Measurements from ENCODE around the gene CLNK. TPM values are rescaled to one million over a fixed set of nuclear protein-coding genes. Genes with fewer than 3 reads are reported as not detected.

The CLNK gene
- total RNA-seq, 1 experiment from 2014 or later, result not detected

DNA sequence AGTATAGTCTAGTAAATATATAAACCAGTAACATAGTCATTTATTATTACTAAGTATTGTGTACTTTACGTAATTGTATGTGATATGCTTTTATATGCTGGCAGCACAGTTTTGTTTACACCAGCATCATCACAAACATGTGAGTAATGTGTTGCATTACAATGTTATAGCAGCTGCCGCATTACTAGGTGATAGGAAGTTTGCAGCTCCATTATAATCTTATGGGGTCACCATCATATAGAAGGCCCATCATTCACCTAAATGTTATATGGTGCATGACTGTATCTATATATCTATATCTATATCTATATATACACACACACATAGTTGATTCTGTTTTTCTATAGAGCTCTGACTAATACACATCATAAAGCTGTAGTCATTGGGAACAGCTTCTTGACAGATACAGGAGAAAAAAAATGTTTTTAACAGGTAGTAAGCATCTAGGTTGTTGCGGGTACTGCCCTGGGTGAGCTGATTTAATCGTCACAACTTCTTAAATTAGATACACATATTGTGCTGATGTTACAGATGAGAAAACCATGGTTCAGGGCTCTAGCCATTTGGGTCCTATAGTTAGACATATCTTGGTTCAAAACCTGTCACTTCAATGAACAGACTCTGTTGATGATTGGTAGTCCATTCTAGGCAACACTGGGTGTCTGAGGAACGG is 77.9 kb downstream of the CLNK start:
- no peaks in the 10 kb centered on the region for H3K9me2 ChIP-seq (ENCODE audit: insufficient read depth)
- RAD21 ChIA-PET (ENCODE audit: low non-redundant PET in 1 of 2, low total read pairs in 2 of 2, uncharacterized antibody in 2 of 2, unreplicated experiment in 2 of 2), result interaction anchor here in 1 of 2 experiments (0.7 kb wide), 1 partner anchor 108 kb away, joined by 5 read pairs; no protein-coding TSS in a partner anchor
- TF ChIP-seq ELF1 (IDR thresholded peaks at IDR 0.05; ENCODE audit: borderline replicate concordance, low read depth) (no peak), SIN3A (IDR thresholded peaks at IDR 0.05; ENCODE audit: low read depth) (no peak), SP1 (IDR thresholded peaks at IDR 0.05; ENCODE audit: low read depth) (no peak), CEBPB (IDR thresholded peaks at IDR 0.05; ENCODE audit: low read depth) (no peak), FOSL1 (IDR thresholded peaks at IDR 0.05; ENCODE audit: low read depth) (no peak), CBX3 (IDR thresholded peaks at IDR 0.05; ENCODE audit: low read depth) (no peak), POLR2AphosphoS5 (IDR thresholded peaks at IDR 0.05; ENCODE audit: low read depth, low read length) (no peak), JUND (IDR thresholded peaks at IDR 0.05) (no peak), EGR1 (IDR thresholded peaks at IDR 0.05; ENCODE audit: low read depth) (no peak), MAX (IDR thresholded peaks at IDR 0.05) (no peak), TCF7L2 (IDR thresholded peaks at IDR 0.05; ENCODE audit: borderline replicate concordance, extremely low read depth, insufficient read depth, insufficient read length) (no peak), SRF (IDR thresholded peaks at IDR 0.05; ENCODE audit: low read depth) (no peak), YY1 (IDR thresholded peaks at IDR 0.05; ENCODE audit: extremely low read depth, insufficient replicate concordance, low read depth, low read length) (no peak)
- TF ChIP-seq, protein P1, sequence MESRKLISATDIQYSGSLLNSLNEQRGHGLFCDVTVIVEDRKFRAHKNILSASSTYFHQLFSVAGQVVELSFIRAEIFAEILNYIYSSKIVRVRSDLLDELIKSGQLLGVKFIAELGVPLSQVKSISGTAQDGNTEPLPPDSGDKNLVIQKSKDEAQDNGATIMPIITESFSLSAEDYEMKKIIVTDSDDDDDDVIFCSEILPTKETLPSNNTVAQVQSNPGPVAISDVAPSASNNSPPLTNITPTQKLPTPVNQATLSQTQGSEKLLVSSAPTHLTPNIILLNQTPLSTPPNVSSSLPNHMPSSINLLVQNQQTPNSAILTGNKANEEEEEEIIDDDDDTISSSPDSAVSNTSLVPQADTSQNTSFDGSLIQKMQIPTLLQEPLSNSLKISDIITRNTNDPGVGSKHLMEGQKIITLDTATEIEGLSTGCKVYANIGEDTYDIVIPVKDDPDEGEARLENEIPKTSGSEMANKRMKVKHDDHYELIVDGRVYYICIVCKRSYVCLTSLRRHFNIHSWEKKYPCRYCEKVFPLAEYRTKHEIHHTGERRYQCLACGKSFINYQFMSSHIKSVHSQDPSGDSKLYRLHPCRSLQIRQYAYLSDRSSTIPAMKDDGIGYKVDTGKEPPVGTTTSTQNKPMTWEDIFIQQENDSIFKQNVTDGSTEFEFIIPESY (IDR thresholded peaks at IDR 0.05; ENCODE audit: extremely low read depth, insufficient replicate concordance, low read length), result no peak
- TF ChIP-seq, protein P2, sequence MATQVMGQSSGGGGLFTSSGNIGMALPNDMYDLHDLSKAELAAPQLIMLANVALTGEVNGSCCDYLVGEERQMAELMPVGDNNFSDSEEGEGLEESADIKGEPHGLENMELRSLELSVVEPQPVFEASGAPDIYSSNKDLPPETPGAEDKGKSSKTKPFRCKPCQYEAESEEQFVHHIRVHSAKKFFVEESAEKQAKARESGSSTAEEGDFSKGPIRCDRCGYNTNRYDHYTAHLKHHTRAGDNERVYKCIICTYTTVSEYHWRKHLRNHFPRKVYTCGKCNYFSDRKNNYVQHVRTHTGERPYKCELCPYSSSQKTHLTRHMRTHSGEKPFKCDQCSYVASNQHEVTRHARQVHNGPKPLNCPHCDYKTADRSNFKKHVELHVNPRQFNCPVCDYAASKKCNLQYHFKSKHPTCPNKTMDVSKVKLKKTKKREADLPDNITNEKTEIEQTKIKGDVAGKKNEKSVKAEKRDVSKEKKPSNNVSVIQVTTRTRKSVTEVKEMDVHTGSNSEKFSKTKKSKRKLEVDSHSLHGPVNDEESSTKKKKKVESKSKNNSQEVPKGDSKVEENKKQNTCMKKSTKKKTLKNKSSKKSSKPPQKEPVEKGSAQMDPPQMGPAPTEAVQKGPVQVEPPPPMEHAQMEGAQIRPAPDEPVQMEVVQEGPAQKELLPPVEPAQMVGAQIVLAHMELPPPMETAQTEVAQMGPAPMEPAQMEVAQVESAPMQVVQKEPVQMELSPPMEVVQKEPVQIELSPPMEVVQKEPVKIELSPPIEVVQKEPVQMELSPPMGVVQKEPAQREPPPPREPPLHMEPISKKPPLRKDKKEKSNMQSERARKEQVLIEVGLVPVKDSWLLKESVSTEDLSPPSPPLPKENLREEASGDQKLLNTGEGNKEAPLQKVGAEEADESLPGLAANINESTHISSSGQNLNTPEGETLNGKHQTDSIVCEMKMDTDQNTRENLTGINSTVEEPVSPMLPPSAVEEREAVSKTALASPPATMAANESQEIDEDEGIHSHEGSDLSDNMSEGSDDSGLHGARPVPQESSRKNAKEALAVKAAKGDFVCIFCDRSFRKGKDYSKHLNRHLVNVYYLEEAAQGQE (IDR thresholded peaks at IDR 0.05; ENCODE audit: low read depth), result no peak
- peaks cover 5 to 6% of the 10 kb centered on the region in 2 experiments for H3K4me1 ChIP-seq (ENCODE audit: control insufficient read depth in 1 of 2, insufficient read depth in 2 of 2, low read length in 2 of 2)
- no peak overlapping the region for H2AFZ ChIP-seq (ENCODE audit: low read depth, low read length, poor library complexity, severe bottlenecking)
- H3K27ac ChIP-seq (ENCODE audit: low read depth, low read length), result no peak overlapping the region
- no peaks in the 10 kb centered on the region for H4K20me1 ChIP-seq (ENCODE audit: insufficient read depth)
- no peaks in the 10 kb centered on the region for H3K9me3 ChIP-seq (ENCODE audit: control insufficient read depth in 1 of 2, insufficient read depth in 1 of 2, low read depth in 1 of 2, low read length in 2 of 2)
- no peak for ATAC-seq
- H3K9ac ChIP-seq (ENCODE audit: low read length), result no peak overlapping the region
- intact Hi-C loops (cut with micrococcal nuclease), result no loop called here
- H3K36me3 ChIP-seq (ENCODE audit: control insufficient read depth in 1 of 2, insufficient read depth in 2 of 2, low read length in 2 of 2), result no peaks in the 10 kb centered on the region
- H3K27me3 ChIP-seq (ENCODE audit: insufficient read depth, low read length), result no peaks in the 10 kb centered on the region
- H3K4me2 ChIP-seq (ENCODE audit: low read length), result no peak overlapping the region
- POLR2A ChIA-PET, result no interaction called here
- H3K79me2 ChIP-seq (ENCODE audit: insufficient read depth, low read length), result no peaks in the 10 kb centered on the region
- CTCF ChIA-PET, result no interaction called here
- no peak for DNase-seq (ENCODE audit: low read depth, low spot score)
- BruUV-seq (replicated peaks), result no TSS peak
- H3K4me3 ChIP-seq (replicated peaks in 1 of 2; ENCODE audit: low read depth in 1 of 2, low read length in 2 of 2), result no peak overlapping the region

Data from HCT116 (cell line).